ENCODE results near the gene ZNF672. TPM values are rescaled to one million over a fixed set of nuclear protein-coding genes. Genes with fewer than 3 reads are reported as not detected.

ZNF672 gene
- total RNA-seq, 1 donor from 2014 or later, result 36.1 TPM

DNA sequence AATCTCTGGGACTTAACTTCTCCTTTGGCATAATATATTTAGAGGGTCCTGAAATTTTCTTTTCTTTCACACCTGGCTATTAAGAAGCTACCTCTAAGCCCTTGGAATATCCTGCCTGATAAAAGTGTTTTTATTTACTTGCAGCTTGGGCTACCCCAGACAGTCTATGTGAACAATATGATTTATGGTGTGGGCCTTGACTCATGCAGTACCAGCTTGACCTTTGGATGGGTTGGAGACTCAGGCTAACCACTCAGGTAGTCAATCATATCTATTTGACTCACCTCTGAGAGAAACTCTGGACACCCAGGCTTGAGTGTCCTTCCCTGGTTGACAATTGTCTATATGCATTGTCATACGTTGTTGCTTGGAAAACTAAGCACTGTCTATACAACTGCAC is 54.6 kb downstream of the ZNF672 start:
- Mint-ChIP-seq H3K4me1 (peaks cover 10% of the 10 kb centered on the region), H3K36me3 (no peaks in the 10 kb centered on the region), H3K9me3 (no peaks in the 10 kb centered on the region), H3K27me3 (ENCODE audit: low read depth) (peaks cover 6% of the 10 kb centered on the region), H3K4me3 (no peak overlapping the region), H3K27ac (no peak overlapping the region)
- DNase-seq (ENCODE audit: low spot score in 2 of 2, unreplicated experiment in 2 of 2), result no peak
- no peak for TF ChIP-seq CTCF (IDR thresholded peaks at IDR 0.05; ENCODE audit: unreplicated experiment)

DNA sequence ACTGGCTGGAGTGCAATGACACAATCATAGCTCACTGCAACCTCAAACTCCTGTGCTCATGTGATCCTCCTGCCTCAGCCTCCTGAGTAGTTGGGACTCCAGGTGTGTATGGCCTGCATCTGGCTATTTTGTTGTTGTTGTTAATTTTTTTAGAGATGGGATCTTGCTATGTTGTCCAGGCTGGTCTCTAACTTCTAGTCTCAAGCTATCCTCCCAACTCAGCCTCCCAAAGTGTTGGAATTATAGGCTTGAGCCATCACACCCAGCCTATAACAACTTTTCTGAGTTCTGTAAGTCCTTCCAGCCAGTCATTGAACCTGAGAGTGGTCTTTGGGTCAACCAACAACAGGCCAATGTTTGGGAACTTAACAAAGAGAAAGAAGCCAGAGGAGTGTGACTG is 56.8 kb downstream of the ZNF672 start:
- Mint-ChIP-seq H3K36me3 (no peaks in the 10 kb centered on the region), H3K9me3 (peaks cover 13% of the 10 kb centered on the region), H3K4me1 (peaks cover 3% of the 10 kb centered on the region), H3K4me3 (no peak overlapping the region), H3K27me3 (ENCODE audit: low read depth) (peaks cover 16% of the 10 kb centered on the region), H3K27ac (no peak overlapping the region)
- DNase-seq (ENCODE audit: low spot score in 2 of 2, unreplicated experiment in 2 of 2), result no peak
- TF ChIP-seq CTCF (IDR thresholded peaks at IDR 0.05; ENCODE audit: unreplicated experiment), result no peak

GRCh38 chr1:248897412-248898337 is 59.7 kb downstream of the ZNF672 start:
- peaks cover 13% of the 10 kb centered on the region for H3K9me3 Mint-ChIP-seq
- peaks cover 35% of the 10 kb centered on the region for H3K27me3 Mint-ChIP-seq (ENCODE audit: low read depth)
- peak overlapping the region; percentile 36 for H3K27ac Mint-ChIP-seq
- H3K36me3 Mint-ChIP-seq, result no peaks in the 10 kb centered on the region
- H3K4me1 Mint-ChIP-seq, result no peaks in the 10 kb centered on the region
- no peak for TF ChIP-seq CTCF (IDR thresholded peaks at IDR 0.05; ENCODE audit: unreplicated experiment)
- H3K4me3 Mint-ChIP-seq, result no peak overlapping the region
- no peak for DNase-seq (ENCODE audit: low spot score in 2 of 2, unreplicated experiment in 2 of 2)

Small RNA genes lying within 50 kb of the gene (microRNA-seq; reads per million reads assigned to microRNA genes)
- gene MIR3124, result not detected

Other genes with a start within 250 kb of the ZNF672 start
- gene OR2T10, start 240.5 kb upstream of the ZNF672 start, total RNA-seq, result not detected in 3 replicates
- gene OR2T11, start 203.1 kb upstream of the ZNF672 start, total RNA-seq, result not detected in 3 replicates
- not detected in 3 replicates for gene OR2T35, start 192.9 kb upstream of the ZNF672 start, total RNA-seq
- gene OR2T27, start 182.7 kb upstream of the ZNF672 start, total RNA-seq, result not detected in 3 replicates
- gene OR14I1, start 135.5 kb upstream of the ZNF672 start, total RNA-seq, result not detected in 3 replicates
- not detected in 3 replicates for gene LYPD8, start 82.5 kb upstream of the ZNF672 start, total RNA-seq
- gene SH3BP5L, start 12.3 kb upstream of the ZNF672 start, total RNA-seq, result 24.9 to 26.9 TPM (median 26.2 TPM) in 3 replicates
- 78.9 to 84.2 TPM (median 80.1 TPM) in 3 replicates for gene ZNF692, start 20.9 kb downstream of the ZNF672 start, total RNA-seq
- 8.5 to 9.7 TPM (median 8.6 TPM) in 3 replicates for gene PGBD2, start 68.0 kb downstream of the ZNF672 start, total RNA-seq

Data from mesothelial cell of epicardium (in vitro differentiated cells).